Effector memory CD4-positive, alpha-beta T cell (primary cell): ENCODE measurements around the gene NUAK1.

Experiments
- DNase-seq, 3 donors: peaks; one replicate each; pipeline ENCODE4 v3.0.0-alpha.2; 2020
- H3K27ac ChIP-seq: 2 replicates; pipeline ENCODE4 v1.7.0; 2013; ENCODE audit warnings: mild to moderate bottlenecking, low read length, moderate library complexity; ENCODE audit not compliant: insufficient read depth, poor library complexity, severe bottlenecking
- H3K27me3 ChIP-seq: replicated peaks from 2 replicates; pipeline ENCODE4 v1.7.0; 2013; ENCODE audit warnings: mild to moderate bottlenecking, low read length; ENCODE audit not compliant: insufficient read depth, control insufficient read depth, poor library complexity, severe bottlenecking
- H3K36me3 ChIP-seq: 2 replicates; pipeline ENCODE4 v1.7.0; 2013; ENCODE audit warnings: mild to moderate bottlenecking, low read length, moderate library complexity; ENCODE audit not compliant: control insufficient read depth, insufficient read depth
- H3K4me1 ChIP-seq: 2 replicates; pipeline ENCODE4 v1.7.0; 2013; ENCODE audit warnings: low read length, mild to moderate bottlenecking; ENCODE audit not compliant: control insufficient read depth, insufficient read depth, poor library complexity, severe bottlenecking
- H3K4me3 ChIP-seq: 2 replicates; pipeline ENCODE4 v1.7.0; 2013; ENCODE audit warnings: low read length, low read depth, mild to moderate bottlenecking; ENCODE audit not compliant: insufficient read depth, poor library complexity, severe bottlenecking
- H3K9me3 ChIP-seq: 2 replicates; pipeline ENCODE4 v1.7.0; 2013; ENCODE audit warnings: mild to moderate bottlenecking, low read length, moderate library complexity; ENCODE audit not compliant: control insufficient read depth

The NUAK1 gene

DNA sequence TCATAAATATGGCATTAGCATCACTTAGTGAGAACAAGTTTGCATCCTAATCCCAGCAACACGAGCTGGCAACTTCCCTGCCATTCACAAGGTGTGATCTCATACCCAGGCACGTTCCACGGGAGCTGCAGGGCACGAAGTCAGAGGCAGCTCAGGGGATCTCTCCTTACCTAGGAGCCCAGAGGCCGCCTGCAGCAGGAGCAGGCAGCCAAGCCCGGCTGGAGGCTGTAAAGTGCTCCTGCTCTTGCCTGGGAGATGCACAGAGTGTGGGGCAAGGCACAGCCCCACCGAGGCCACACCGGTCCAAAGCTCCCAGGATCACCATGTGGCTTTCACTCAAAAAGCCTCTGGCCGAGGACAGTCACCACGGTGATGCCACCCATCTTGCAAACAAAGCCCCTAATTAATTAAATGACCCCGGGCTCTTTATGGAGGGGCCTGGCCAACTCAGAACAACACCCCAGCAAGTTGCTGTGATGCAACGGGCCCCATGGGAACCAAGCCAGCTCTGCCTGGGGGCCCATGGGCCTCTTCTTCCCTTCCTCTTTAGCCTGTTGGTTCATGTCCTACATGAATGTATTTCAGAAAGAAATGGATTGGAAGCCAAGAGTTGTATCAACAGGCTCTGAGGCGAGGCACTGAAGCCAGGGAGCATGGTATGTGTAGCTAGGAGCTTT, 26.5 kb downstream of the NUAK1 start:
- Histone ChIP-seq H3K36me3 (no peaks in the 10 kb centered on the region), H3K9me3 (no peaks in the 10 kb centered on the region), H3K27ac (no peak overlapping the region), H3K4me3 (no peak overlapping the region), H3K4me1 (no peaks in the 10 kb centered on the region), H3K27me3 (no peaks in the 10 kb centered on the region)
- no peak for DNase-seq

DNA sequence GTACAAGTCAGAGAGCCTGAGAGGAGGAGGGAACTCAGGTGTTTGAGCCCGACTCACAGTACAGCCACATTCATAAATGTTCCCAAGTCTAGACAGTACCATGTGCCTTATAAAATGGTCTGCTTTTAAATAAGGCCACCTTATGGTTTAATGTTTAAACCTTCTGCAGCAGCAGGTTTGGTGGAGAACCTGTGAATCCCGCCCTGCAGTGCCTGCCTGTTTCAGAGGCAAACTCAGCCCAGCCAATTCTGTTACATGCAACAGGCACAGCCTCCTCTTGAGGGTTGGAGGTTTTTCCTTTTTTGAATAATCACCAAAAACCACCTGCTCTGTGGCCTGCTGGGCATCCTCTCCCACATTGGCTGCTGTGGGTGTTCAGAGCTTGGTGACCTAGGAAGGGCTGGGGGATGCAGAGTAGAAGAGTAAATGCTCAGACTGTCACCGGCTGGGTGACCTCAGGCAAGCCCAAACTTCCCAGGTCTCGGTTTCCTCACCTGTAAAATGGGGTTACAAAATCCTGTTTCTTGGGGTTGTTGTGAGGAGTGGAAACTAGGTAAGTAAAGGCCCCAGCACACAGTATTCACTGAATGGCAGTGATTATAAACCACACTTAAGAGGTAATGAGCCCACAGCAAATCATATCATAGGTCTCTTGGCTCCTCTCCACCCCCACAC, 28.0 kb downstream of the NUAK1 start:
- H3K27ac ChIP-seq, result no peak overlapping the region

DNA sequence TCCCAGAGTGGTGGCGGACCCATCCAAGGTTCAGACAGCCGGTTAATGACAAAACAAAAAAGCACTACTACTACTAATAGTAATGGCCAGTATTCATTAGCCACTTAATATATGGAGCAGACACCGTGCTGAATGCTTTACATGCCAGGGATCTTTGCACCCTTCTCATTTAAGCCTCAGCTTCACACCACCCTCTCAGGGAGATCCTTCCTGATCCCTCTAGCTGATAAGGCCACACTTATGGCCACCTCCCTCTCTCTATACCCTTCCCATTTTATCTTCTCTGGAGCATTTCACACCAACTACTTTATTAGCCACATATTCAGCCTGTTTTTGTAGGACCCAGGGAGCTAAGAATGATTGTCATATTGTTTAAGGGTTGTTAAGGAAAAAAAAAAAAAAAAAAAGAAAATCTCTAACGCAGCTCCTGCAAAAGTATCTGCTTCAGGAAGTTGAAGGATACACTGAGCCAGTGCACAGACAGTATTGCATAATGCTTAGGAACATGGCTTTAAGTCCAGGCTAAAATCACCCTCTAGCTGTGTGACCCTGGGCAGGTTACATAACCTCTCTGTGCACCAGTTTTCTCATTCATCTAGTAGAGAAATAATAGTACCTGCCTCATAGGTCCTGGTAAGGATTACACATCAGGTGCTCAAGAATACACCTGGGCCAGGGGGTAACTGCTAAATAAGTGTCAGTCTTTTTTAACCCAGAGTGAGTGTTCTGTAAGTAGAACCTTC, 29.4 kb downstream of the NUAK1 start:
- DNase-seq, result no peak
- no peaks in the 10 kb centered on the region for H3K27me3 ChIP-seq
- H3K4me1 ChIP-seq, result no peaks in the 10 kb centered on the region
- H3K36me3 ChIP-seq, result no peaks in the 10 kb centered on the region
- no peak overlapping the region for H3K4me3 ChIP-seq
- H3K9me3 ChIP-seq, result no peaks in the 10 kb centered on the region
- no peak overlapping the region for H3K27ac ChIP-seq

More for the DNA sequence above, 28.0 kb downstream of the NUAK1 start:
- Histone ChIP-seq H3K9me3 (no peaks in the 10 kb centered on the region), H3K36me3 (no peaks in the 10 kb centered on the region), H3K4me3 (no peak overlapping the region), H3K27me3 (no peaks in the 10 kb centered on the region), H3K4me1 (no peaks in the 10 kb centered on the region)
- no peak for DNase-seq

DNA sequence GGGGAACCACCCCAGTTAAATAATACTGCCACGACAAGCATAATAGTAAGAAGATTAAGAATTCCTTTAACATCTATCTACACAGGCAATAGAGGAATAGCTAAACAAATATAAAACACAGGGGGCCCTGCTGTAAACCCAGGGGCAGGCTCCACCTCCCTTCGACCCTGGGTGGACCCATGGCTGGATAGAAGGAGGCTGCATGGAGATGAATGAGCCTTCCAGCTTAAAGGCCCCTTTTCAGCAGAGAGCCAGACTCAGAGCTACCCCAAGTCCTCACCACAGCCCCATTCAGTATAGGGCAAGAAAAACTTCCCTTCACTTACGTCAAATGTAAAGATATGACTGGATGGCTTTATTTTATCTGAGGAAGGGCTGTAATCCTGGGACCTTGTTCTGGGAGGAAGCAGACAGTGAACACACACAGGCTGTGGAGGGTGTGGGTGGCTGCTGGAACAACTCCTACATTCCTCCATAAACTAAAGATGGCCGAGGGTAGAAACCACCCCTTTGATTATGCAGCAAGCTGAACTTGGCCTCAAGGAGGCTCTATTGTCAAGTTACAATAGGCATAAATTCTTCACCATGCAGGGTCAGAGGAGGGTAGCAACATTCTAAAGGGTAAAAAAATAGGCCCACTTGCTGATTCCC, 30.4 kb downstream of the NUAK1 start:
- no peak overlapping the region for H3K4me3 ChIP-seq
- DNase-seq, result no peak
- no peak overlapping the region for H3K27ac ChIP-seq
- H3K27me3 ChIP-seq, result no peaks in the 10 kb centered on the region
- H3K36me3 ChIP-seq, result no peaks in the 10 kb centered on the region
- no peaks in the 10 kb centered on the region for H3K4me1 ChIP-seq
- H3K9me3 ChIP-seq, result no peaks in the 10 kb centered on the region

DNA sequence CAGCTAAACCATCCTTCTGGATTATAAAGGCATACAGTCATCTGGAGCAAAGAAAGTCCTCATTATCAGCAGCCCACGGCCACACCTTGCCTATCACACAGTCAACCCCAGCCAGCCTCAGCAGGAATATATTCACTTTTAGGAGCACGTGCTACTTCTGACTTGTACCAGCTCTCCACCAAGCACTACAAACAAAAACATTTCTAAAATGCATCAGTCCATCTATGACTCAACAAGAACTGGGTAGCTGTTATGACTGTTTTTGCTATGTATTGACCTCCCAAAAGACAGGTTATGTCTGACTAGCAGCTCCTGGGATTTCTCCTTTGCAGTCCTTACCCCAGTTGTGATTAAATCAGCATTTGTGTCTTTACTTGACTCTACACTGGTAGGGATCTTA, 31.2 kb downstream of the NUAK1 start:
- Histone ChIP-seq H3K27me3 (no peaks in the 10 kb centered on the region), H3K4me1 (no peaks in the 10 kb centered on the region), H3K9me3 (no peaks in the 10 kb centered on the region), H3K36me3 (no peaks in the 10 kb centered on the region), H3K4me3 (no peak overlapping the region), H3K27ac (no peak overlapping the region)
- no peak for DNase-seq

DNA sequence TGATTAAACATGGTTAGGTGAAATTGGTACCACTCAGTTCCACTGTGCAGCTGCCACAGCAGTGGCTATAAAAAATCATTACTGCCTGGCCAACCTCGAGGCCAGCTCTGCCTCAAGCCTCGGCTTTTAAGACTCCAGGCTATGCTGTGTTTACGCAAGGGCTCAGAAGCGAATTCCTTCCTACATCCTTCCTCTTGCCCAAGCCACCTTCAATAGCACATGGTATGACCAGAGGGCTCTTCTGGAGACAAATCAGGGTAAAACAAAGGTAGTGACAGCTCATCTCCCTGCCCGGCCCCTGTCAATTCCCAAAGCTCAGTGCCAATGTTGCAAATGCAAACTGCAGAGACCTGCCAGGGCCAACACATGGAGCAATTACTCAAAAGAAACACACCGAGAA, 31.9 kb downstream of the NUAK1 start:
- Histone ChIP-seq H3K4me3 (no peak overlapping the region), H3K9me3 (no peaks in the 10 kb centered on the region), H3K4me1 (no peaks in the 10 kb centered on the region), H3K27ac (no peak overlapping the region), H3K36me3 (no peaks in the 10 kb centered on the region), H3K27me3 (peaks cover 2% of the 10 kb centered on the region)
- no peak for DNase-seq

DNA sequence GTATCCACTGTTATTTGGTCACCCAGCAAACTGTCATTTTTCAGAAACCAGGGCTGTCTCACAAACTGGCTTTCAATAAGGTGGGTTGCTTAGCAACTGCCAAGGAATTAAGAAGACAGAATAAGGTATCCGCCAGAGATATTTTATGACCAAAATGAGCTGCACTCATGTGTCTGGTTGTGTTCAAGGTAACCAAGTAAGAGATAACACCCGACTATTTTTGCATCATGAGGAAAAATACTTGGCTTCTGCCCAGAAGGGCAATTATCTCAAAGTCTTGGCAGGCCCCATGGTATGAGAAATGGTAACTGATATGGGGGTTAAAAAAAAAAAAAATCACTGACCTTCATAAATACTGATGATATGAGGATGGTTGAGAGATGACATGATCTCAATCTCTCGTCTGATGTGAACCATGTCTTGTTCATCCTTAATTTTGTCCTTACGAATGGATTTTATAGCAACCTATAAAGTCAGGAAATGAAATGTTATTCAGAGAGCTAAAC, 32.6 kb downstream of the NUAK1 start:
- Histone ChIP-seq H3K27ac (no peak overlapping the region), H3K4me3 (no peak overlapping the region), H3K27me3 (peaks cover 2% of the 10 kb centered on the region), H3K36me3 (no peaks in the 10 kb centered on the region), H3K9me3 (no peaks in the 10 kb centered on the region), H3K4me1 (no peaks in the 10 kb centered on the region)
- DNase-seq, result no peak

DNA sequence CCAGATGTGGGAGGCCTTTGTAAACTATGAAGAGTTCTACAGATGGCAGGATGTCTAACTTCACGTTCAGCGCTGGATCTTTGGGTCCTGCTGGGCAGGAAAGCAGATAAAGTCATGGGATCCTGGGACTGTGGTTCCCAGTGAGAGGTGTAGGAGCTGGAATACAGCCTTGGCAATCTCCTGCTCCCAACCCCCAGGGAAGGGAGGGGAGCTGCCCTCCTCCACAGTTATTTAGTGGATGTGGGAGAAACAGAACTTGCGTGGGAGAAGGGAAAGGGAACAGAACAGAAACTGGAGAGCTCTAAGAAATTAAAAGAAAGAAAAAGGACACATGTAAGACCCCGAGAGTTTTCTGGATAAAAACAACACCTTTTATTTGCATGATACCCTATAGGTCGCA, 37.0 kb downstream of the NUAK1 start:
- Histone ChIP-seq H3K27me3 (peaks cover 2% of the 10 kb centered on the region), H3K4me3 (no peak overlapping the region), H3K27ac (no peak overlapping the region), H3K9me3 (no peaks in the 10 kb centered on the region), H3K4me1 (no peaks in the 10 kb centered on the region), H3K36me3 (no peaks in the 10 kb centered on the region)
- no peak for DNase-seq

DNA sequence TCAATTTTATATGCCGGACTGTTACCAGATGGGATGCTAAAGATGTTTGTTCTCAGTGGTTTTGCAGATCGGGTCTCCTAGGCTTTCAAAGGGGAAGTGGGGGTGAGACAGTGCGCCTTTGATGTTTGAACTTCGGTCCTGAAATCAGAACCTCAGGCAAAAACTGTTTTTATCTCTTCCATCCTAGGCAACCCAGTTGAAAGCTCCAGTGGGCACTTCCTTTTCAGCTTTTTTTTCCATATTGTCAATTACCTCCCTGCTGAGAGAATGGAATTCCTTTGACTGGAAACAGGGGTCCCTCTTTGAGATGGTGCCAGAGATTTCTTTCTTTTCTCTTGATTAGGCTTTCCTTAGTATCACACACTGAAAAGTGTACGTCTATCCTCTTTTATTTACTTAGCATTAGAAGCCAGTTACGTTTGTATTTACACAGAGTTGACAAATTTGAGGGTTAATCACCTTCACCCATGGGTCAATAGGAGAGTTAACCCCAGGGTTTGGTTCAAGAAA, 40.0 kb downstream of the NUAK1 start:
- H3K27ac ChIP-seq, result no peak overlapping the region
- no peak for DNase-seq
- no peaks in the 10 kb centered on the region for H3K36me3 ChIP-seq
- no peaks in the 10 kb centered on the region for H3K9me3 ChIP-seq
- H3K4me3 ChIP-seq, result no peak overlapping the region
- H3K4me1 ChIP-seq, result no peaks in the 10 kb centered on the region
- peaks cover 2% of the 10 kb centered on the region for H3K27me3 ChIP-seq
